Endothelial cell of umbilical vein (primary cell): ENCODE data around the gene PPM1H.

ENCODE experiments used
- EZH2 ChIP-seq: IDR thresholded peaks from 2 replicates; pipeline ENCODE4 v1.6.1; 2012; ENCODE audit warnings: borderline replicate concordance, low read depth, mild to moderate bottlenecking, moderate library complexity, low read length, inconsistent platforms; ENCODE audit not compliant: severe bottlenecking
- GATA2 ChIP-seq: IDR thresholded peaks from 2 replicates; pipeline ENCODE4 v1.7.0; 2011; ENCODE audit warnings: low read depth, mild to moderate bottlenecking, moderate library complexity, mixed read lengths, low read length; ENCODE audit not compliant: insufficient read length, insufficient read depth
- JUN ChIP-seq: IDR thresholded peaks from 2 replicates; pipeline ENCODE4 v1.6.1; 2011; ENCODE audit warnings: borderline replicate concordance, low read depth; ENCODE audit not compliant: insufficient read length, insufficient read depth
- MYC ChIP-seq: IDR thresholded peaks from one replicate; pipeline ENCODE4 v1.6.1; 2011; ENCODE audit warnings: mild to moderate bottlenecking, low read depth, low read length
- POLR2A ChIP-seq: IDR thresholded peaks from 2 replicates; pipeline ENCODE4 v1.6.1; 2012; ENCODE audit warnings: low read depth, mild to moderate bottlenecking, control low read depth, low read length
- POLR2AphosphoS5 ChIP-seq: IDR thresholded peaks from 2 replicates; pipeline ENCODE4 v1.6.1; 2012; ENCODE audit warnings: low read depth, mild to moderate bottlenecking, control low read depth, low read length, moderate library complexity; ENCODE audit not compliant: insufficient read depth
- TF ChIP-seq, protein P1 (sequence below), 2 donors: IDR thresholded peaks; 1 replicate in 1 of 2; 2 replicates in 1 of 2; pipeline ENCODE4 v1.5.1; 2011; ENCODE audit warnings: low read length in 2 of 2, mild to moderate bottlenecking in 2 of 2, moderate library complexity in 2 of 2, control low read depth in 1 of 2, inconsistent platforms in 1 of 2, low read depth in 1 of 2; ENCODE audit not compliant: insufficient read depth in 1 of 2; ENCODE audit errors: extremely low read depth in 1 of 2
- TF ChIP-seq, protein P2 (sequence below): IDR thresholded peaks from 2 replicates; pipeline ENCODE4 v1.6.1; 2011; ENCODE audit not compliant: insufficient read depth, insufficient read length

DNA sequence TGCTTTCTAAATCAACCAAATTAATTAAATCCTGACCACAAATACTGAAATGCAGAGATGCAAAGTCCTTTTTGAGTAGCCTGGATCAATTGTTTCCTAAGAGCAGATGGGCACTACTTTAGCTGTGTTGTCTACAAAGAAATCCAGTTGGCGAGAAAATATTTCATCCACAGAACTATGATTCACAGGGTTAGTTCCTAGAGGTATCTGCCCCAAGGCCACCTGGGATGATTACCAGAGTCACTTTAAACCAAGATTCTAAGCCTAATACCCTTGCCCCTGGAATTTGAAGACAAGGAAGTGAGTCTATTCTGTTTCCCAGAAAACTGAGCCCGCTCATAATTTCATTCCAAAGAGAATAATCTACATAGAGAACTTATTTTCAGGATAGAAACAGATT, 198.4 kb downstream of the PPM1H start:
- TF ChIP-seq, protein P1, sequence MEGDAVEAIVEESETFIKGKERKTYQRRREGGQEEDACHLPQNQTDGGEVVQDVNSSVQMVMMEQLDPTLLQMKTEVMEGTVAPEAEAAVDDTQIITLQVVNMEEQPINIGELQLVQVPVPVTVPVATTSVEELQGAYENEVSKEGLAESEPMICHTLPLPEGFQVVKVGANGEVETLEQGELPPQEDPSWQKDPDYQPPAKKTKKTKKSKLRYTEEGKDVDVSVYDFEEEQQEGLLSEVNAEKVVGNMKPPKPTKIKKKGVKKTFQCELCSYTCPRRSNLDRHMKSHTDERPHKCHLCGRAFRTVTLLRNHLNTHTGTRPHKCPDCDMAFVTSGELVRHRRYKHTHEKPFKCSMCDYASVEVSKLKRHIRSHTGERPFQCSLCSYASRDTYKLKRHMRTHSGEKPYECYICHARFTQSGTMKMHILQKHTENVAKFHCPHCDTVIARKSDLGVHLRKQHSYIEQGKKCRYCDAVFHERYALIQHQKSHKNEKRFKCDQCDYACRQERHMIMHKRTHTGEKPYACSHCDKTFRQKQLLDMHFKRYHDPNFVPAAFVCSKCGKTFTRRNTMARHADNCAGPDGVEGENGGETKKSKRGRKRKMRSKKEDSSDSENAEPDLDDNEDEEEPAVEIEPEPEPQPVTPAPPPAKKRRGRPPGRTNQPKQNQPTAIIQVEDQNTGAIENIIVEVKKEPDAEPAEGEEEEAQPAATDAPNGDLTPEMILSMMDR (IDR thresholded peaks at IDR 0.05; ENCODE audit: extremely low read depth in 1 of 2, insufficient read depth in 1 of 2, low read depth in 1 of 2, low read length in 2 of 2) = no peak
- TF ChIP-seq EZH2 = no peak
- TF ChIP-seq POLR2A = no peak
- no peak for TF ChIP-seq POLR2AphosphoS5
- TF ChIP-seq MYC = no peak
- no peak for TF ChIP-seq GATA2
- TF ChIP-seq JUN = no peak
- TF ChIP-seq, protein P2, sequence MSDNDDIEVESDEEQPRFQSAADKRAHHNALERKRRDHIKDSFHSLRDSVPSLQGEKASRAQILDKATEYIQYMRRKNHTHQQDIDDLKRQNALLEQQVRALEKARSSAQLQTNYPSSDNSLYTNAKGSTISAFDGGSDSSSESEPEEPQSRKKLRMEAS = no peak
